Hematopoietic multipotent progenitor cell treated with erythropoietin and hydrocortisone succinate and interleukin-3 and kit ligand, for 8 days (in vitro differentiated cells): Measurements from ENCODE around the gene TGFA.
A peak's percentile ranks its signal among the peaks of the same experiment; 100 is the strongest.

Experiments used
- DNase-seq: peaks from one replicate; pipeline ENCODE4 v3.0.0-alpha.2; 2015

The TGFA gene

GRCh38 chr2:70523672-70523995 lies 30.0 kb downstream of the TGFA start:
- peak; percentile 7 for DNase-seq

- no peak for DNase-seq
These were observed 31.0 kb downstream of the TGFA start for GRCh38 chr2:70522627-70523026.

GRCh38 chr2:70520825-70521224 lies 32.8 kb downstream of the TGFA start:
- DNase-seq: no peak

GRCh38 chr2:70519453-70519852 lies 34.2 kb downstream of the TGFA start:
- no peak for DNase-seq

- DNase-seq: no peak
These were observed 35.1 kb downstream of the TGFA start for GRCh38 chr2:70518557-70518956.

- no peak for DNase-seq
These were observed 35.8 kb downstream of the TGFA start for GRCh38 chr2:70517804-70518203.

- DNase-seq: no peak
These were observed 37.0 kb downstream of the TGFA start for GRCh38 chr2:70516596-70516995.

GRCh38 chr2:70515938-70516337 lies 37.7 kb downstream of the TGFA start:
- DNase-seq: peak; percentile 21

- no peak for DNase-seq
These were observed 39.0 kb downstream of the TGFA start for GRCh38 chr2:70514612-70515055.

GRCh38 chr2:70513738-70514137 lies 39.9 kb downstream of the TGFA start:
- no peak for DNase-seq

- no peak for DNase-seq
These were observed 41.5 kb downstream of the TGFA start for GRCh38 chr2:70511971-70512729.

- no peak for DNase-seq
These were observed 43.3 kb downstream of the TGFA start for GRCh38 chr2:70510313-70510712.

- DNase-seq: no peak
These were observed 44.1 kb downstream of the TGFA start for GRCh38 chr2:70509565-70509964.

GRCh38 chr2:70508711-70509462 lies 44.7 kb downstream of the TGFA start:
- DNase-seq: no peak

GRCh38 chr2:70505613-70506391 lies 47.8 kb downstream of the TGFA start:
- DNase-seq: no peak

- no peak for DNase-seq
These were observed 48.9 kb downstream of the TGFA start for GRCh38 chr2:70504750-70505149.

GRCh38 chr2:70503896-70504295 lies 49.7 kb downstream of the TGFA start:
- no peak for DNase-seq

- DNase-seq: no peak
These were observed 51.9 kb downstream of the TGFA start for GRCh38 chr2:70501728-70502127.

- DNase-seq: no peak
These were observed 52.4 kb downstream of the TGFA start for GRCh38 chr2:70501215-70501614.

- DNase-seq: no peak
These were observed 54.4 kb downstream of the TGFA start for GRCh38 chr2:70499253-70499652.

- no peak for DNase-seq
These were observed 55.1 kb downstream of the TGFA start for GRCh38 chr2:70498528-70498927.

- DNase-seq: no peak
These were observed 55.6 kb downstream of the TGFA start for GRCh38 chr2:70498054-70498453.

- no peak for DNase-seq
These were observed 56.8 kb downstream of the TGFA start for GRCh38 chr2:70496819-70497218.
